D721Med (cell line): ENCODE measurements around the gene EMILIN3.

Experiments
- DNase-seq: peaks from one replicate; pipeline ENCODE4 v3.0.0; 2011; ENCODE audit warnings: low spot score; ENCODE audit not compliant: insufficient read length
- FAIRE-seq: peaks from 2 replicates; lab custom pipeline; 2011; peaks lifted over from hg19 to GRCh38; lab: Jason Lieb, UNC
- CTCF ChIP-seq: IDR thresholded peaks from 2 replicates; pipeline ENCODE4 v1.5.1; 2012; ENCODE audit warnings: mild to moderate bottlenecking, control low read depth; ENCODE audit not compliant: insufficient read depth; ENCODE audit errors: missing control alignments

The EMILIN3 gene

GRCh38 chr20:41371371-41371770, 4.8 kb upstream of the EMILIN3 start:
- DNase-seq, result no peak
- no peak for TF ChIP-seq CTCF
- no peak for FAIRE-seq

- TF ChIP-seq CTCF, result no peak
- FAIRE-seq, result no peak
- no peak for DNase-seq
Measured at GRCh38 chr20:41370176-41370575, 3.6 kb upstream of the EMILIN3 start.

GRCh38 chr20:41369673-41370072, 3.1 kb upstream of the EMILIN3 start:
- no peak for FAIRE-seq
- DNase-seq, result no peak
- no peak for TF ChIP-seq CTCF

GRCh38 chr20:41367956-41368355, 1.3 kb upstream of the EMILIN3 start:
- FAIRE-seq, result no peak
- no peak for DNase-seq
- TF ChIP-seq CTCF, result no peak

GRCh38 chr20:41367393-41367695, 726 bp upstream of the EMILIN3 start:
- TF ChIP-seq CTCF, result no peak
- FAIRE-seq, result no peak

GRCh38 chr20:41365777-41366545, 657 bp downstream of the EMILIN3 start:
- FAIRE-seq, result no peak
- no peak for TF ChIP-seq CTCF
- DNase-seq, result no peak

More at GRCh38 chr20:41367393-41367695, 726 bp upstream of the EMILIN3 start:
- no peak for DNase-seq

GRCh38 chr20:41364967-41365765, 1.5 kb downstream of the EMILIN3 start:
- no peak for TF ChIP-seq CTCF
- no peak for FAIRE-seq
- DNase-seq, result no peak
